GM18907 (cell line): ENCODE data around the gene CDH13.

Experiments used
- ATAC-seq: cut with Tn5 transposase; IDR thresholded peaks from one replicate; pipeline ENCODE4 v1.9.1; 2021; ENCODE audit warnings: mild to moderate bottlenecking, moderate library complexity; ENCODE audit not compliant: unreplicated experiment

CDH13 gene

DNA sequence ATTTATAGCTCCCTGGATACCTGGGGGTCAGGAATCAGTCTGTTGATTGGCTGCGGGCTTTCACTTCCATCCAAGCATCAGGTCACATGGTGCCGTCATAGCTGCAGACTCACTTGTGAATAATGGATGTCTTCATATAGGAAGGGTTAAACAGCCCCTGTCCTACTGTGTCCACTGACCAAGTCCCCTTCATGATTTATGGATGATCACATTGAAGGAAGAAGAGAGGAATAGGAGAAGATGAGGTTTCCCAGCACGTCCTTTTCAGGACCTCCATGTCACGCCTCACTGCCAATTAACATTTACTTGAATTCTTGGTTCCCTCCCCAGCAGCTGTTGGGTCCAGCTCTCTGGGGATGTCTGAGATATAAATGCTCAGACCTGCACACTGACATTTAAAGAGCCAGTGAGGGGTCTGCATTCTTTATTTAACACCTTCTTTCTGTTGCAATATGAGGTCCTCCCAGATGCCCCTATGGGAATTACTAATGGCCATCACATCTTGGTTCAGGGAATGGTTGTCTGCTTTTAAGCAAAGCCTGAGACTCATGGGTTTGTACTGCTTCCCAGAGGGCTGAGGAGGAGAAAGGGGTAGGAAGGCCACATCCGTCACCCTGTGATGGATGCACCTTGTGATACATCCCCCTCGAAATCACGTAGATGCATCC, 950.4 kb downstream of the CDH13 start:
- ATAC-seq, result no peak

DNA sequence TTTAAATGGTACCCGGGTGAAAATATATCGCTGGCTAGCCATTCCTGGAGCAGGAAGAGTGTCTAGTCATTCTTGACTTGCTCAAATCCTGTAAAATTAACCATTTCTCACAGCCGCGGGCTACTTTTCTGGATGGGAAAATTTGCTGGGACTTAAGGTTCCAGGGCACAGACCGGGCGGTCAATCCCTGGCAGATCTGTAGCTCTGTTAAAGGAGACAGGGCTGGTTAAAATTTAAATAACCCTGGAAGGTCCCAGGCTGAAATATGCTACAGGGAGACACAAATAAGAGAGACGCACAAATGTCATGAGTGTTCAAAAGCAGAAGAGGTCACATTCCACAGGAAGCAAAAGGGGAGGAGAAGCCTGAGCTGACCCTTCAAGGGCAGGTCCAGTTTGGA, 951.4 kb downstream of the CDH13 start:
- no peak for ATAC-seq

DNA sequence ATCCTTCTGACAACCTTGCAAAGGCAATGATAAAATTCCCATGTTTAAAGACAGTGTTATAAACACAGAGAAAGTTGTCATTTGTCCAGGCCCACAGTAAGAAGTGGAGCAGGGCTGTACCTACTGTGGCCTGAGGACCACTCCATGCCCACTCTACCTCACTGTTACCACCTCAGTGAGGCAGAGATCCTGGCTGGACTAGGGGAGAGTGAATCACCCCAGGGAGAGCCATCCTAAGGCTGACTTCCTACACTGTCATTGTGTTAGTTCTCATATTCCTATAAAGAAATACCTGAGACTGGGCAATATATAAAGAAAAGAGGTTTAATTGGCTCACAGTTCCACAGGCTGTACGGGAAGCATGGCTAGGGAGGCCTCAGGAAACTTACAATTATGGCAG, 952.3 kb downstream of the CDH13 start:
- no peak for ATAC-seq

DNA sequence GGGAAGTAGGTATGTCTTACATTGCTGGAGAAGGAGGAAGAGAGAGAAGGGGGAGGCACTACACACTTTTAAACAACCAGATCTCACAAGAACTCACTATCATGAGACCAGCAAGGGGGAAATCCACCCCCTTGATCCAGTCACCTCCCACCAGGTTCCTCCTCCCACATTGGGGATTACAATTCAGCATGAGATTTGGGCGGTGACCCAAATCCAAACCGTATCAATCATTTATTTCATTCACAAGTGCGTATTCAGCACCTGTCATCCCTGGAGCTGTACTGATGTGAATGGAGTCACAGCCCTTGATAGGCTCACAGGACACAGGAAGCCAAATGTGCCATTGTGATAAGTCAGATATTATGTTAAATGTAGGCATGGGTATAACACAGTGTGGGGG, 952.7 kb downstream of the CDH13 start:
- ATAC-seq, result no peak

DNA sequence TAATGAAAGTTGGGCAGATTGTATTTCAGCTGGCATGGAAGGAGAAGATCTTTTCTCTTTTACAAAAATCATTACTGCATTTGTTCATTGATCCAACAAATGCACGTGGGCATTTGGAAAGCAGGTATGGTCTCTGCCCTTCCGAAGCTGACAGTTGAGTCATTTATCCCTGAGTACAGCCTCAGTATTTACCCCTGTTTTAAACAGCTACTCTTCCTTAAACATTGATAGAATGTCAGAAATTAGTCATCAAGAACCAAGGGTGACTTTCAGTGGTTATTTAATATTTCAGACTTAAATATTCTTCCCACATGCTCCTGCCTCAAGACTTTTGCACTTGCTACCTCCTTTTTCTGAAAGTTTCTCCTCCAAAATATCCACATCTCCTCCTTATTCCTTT, 954.3 kb downstream of the CDH13 start:
- ATAC-seq, result peak; percentile 93

DNA sequence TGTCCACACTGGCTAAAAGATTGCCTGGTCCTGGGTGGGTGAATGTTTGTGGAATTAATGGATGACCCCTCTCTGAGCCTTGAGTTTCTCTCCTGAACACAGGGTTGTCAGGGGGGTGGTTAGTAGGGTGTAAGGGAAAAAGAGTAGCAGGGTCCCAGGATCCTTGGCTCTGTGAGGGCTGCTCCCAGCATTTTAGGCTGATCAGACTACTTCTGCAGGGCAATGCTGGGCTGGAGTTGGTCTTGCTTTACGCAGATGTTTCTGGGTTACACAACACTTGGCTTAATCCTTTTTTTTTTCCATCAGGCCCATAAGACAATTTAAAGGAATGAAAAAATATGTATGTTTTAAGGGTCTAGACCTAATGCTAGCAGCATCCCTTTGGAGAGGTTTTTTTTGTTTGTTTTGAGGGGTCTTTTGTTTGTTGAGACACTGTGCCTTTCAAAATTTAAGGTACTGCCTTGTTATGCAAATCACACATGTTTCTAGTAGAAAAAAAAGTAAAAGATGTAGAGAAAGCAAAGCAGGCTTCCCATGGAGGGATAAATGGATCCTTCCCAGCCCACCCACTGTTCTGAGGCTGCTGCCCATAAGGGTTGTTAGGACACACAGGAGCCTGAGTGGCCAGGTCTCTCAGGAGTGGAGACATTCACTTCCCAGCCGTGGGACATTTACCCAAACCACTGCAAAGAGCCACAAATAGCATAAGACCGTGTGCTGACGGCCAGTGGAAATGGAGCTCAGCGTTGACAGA, 955.4 kb downstream of the CDH13 start:
- ATAC-seq, result no peak

DNA sequence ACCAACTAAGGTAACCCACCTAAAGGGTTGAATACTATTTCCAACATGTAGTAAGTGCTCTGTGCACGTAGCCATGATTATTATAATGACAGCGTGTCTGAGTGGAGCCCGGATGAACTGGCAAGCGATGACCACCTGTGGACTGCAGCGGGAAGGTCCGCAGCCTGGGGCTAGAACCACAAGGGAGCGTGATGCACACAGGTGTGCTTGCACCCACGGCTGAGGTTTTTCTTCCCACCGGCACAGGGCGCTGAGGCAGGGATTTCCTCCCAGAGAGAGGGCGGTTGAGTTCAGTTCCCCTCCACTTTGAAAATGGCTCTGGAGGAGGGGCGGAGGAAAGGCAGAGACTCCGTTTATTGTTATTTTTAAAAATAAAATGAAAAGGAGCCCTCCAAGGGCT, 959.3 kb downstream of the CDH13 start:
- ATAC-seq, result no peak

DNA sequence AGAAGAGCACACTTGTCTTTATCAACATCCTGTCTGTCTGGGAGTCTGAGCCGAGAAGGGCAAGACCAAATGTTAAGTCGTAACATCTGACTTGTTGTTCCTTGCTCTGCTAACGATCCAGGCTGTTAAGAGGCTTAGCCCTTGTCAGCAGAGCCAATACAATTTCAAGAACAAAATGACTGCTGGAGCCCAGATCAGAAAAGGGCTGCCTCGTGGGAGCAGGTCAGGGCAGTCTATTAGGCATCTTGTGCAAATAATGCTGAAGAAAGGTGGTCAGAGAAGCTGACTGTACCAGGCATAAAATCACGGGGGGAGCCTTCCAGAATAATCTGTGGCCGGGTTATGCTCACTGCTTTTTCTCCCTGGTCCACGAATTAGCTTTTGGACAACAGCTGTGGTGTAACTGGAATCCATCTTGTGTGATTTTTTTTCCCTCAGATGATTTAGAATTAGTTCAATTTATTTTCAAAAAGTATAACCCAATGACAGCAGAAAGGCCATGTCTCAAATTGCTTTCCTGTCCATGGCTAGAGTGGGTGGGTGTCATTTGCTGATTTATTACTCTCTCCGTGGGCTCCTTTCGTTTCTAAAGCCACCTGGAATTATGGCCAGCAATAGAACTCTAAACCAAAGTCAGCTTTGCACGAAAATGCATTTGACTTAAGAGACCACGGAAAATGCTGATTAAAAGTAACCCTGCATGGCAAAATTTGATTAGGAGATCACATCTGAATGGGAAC, 959.9 kb downstream of the CDH13 start:
- ATAC-seq, result no peak

DNA sequence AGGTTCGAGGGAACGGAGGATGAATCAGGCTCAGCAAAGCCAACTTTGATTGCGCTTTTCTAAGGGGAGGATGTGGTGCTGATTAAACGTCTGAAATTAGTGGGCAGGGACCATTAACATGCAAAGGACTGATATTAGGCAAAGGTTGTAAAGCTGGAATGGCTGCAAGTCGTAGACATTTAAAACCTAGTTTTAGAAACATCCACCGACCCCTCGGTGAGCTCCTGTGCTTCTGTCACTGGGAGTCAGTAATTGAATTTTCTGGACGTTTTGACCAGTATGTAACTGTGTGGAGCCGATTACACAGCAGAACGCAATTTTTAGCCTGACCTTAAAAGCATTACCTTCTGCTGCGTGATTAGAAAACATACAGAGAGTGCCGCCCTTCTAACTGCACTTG, 960.4 kb downstream of the CDH13 start:
- no peak for ATAC-seq

DNA sequence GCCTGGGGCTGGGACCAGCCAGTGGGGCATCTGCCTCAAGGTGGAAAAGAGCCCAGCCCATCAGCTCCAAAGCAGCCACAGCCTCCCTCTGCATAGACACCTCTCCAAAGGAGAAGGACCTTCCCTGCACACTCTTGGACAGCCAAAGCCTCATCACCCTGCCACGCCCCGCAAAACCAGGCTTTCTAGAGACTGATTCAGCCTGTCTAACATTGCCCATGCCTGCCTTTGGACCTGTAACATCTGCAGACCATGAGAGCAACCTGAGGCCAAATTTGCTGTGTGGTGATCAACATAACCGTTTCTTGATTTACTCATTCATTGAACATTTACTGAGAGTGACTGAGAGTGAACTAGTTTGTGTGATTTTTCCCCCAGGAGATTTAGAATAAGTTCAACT, 961.3 kb downstream of the CDH13 start:
- peak; percentile 59 for ATAC-seq

DNA sequence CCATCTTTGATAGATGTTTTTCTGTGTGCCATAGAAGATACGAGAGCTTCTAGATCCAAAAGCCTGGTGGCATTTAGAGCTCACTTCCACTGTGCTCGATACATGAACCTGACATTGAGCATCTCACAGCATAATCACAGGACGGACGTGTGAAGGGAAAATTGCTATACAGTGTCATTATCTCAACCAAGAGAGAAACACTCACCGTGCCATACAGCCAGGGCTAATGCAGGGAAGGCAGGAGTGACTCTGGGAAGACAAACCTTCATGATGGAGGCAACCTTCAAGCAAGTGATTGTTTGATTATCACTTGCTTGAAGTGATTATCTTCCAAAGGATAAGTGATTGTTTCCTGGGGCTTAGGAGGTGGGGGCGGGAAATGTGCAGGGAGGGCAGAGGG, 962.8 kb downstream of the CDH13 start:
- no peak for ATAC-seq

DNA sequence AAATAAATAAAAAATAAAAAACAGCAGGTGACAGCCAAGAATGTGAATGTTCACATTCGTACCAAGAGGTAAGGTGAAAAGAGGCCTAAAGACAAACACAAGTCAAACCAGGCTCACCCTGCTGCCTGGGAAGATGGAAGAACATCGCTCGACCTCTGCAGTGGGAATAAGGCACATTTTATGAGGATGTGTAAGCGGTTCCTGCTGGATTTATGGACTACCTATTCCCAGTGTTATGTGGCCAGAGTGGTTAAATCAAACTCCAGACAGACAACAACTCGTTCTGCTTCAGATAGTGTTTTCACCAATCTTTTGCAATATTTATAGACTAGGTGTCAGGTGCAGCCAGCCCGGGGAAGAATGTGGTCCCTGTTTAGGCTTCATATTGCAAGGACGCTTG, 966.0 kb downstream of the CDH13 start:
- no peak for ATAC-seq

DNA sequence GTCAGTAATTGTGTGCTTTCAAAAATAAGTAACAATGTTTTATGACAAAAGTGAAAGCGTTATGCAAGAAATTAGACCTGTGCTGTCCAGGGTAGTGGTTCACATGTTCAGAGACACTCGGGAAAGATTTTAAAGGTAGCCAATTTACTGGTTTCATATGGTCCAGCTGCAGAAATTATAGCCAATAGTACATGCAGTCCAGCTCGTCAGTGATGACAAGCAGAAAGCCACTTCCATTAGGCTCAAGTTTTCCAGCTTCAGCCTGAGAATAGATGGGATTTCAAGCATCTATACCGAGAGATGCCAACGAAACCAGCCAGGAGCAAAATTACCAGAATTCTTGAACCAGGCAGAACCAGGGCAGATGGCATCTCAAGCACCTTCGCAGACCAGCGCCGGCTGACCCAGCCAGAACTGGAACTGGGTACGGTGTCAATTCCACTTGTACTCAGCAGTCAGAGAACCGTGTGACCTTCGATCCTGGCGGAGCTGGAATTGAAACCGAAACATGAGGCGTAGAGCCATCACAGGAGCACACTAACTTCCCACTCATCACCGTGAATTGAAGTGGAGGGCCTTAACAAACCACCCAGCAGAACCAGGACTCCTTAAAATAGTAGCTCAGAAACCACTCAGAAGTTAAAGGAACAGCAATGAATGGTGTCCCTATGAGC, 973.2 kb downstream of the CDH13 start:
- no peak for ATAC-seq

DNA sequence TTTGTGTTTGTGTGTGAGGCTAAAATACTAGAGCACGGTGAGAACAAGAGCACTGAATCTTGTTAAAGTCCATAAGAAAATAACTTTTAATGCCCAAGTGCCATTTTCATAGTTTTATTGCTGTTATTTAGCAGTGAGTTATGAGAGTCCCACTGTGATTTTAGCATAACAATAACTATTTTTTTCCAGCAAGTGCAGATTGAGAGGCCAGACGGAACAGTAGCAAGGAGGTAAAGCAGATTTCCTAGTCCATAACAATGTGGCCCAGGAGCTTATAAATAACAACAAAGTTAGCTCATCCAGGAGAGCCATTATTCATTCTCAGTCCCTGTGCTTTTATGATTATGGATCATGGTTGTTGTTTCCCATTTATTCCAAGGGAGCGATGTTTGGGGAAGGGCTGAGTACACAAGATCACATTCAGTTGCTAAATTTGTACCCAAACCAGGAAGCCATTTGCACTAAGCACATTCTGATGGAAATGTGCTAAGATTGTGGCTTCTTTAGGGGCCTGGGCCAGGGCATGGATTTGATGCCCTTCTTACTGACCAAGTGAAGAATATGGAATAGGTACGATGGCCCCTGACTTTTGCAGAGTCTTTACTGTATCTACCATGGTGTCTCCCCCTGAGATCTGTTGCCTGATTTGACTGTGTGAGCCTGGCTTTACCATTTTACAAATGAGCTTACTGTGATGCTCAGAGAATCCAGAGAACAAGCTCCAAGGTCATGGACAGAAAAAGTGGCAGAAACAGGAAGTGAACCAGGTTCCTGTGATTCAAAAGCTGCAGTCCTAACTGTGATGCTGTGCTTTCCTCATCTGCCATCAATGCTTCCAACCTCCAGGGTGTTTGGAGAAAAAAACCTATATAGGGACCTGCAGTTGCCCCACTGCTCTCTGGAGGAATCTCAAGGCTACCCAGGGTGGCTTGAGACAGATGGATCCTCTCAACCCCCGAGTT, 976.3 kb downstream of the CDH13 start:
- no peak for ATAC-seq

DNA sequence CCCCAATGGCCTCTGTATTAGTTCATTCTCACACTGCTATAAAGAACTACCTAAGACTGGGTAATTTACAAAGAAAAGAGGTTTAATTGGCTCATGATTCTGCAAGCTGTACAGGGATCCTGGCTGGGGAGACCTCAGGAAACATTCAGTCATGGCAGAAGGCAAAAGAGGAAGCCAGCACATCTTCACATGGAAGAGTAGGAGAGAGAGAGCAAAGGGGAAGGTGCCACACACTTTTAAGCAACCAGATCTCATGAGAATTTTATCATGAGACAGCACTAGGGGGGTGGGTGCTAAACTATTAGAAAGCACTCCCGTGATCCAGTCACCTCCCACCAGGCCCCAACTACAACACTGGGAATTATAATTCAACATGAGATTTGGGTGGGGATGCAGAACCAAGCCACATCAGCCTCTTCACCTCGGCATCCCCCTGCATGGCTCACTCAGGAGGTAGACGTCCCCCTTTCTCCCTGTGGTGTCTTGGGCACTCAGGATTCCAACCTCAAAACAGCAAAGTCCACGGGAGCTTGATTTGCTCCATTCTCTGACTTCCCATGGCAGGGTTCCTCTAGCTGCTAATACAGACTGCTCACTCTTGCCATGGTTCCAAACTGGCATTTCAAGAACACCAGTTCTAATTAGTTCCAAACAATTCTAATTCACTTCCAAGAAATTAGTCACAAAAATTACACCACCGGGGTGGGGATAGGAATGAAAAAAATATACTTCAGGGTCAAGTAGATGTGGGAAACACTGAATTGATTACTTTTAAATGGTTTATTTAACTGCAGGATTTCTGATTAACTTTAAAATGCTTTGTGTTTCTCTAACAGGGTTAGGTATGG, 977.2 kb downstream of the CDH13 start:
- no peak for ATAC-seq

DNA sequence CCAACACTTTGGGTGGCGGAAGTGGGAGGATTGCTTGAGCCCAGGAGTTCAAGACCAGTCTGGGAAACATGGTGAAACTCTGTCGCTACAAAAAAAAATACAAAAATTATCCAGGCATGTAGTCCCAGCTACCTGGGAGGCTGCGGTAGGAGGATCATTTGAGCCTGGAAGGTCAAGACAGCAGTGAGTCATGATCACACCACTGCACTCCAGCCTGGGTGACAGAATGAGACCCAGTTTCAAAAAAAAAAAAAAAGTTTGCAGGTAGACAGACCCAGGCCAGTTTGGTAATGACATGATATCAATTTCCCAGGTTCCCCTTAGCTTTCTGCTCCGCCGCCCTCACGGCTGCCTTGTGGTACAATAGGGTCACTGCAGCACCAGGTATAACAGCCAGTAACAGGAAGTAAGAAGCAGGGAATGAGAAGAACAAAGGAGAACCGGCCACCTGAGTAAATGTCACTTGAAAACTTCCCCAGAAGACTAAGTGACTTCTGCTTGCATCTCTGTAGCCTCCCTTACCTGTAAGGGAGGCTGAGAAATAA, 979.8 kb downstream of the CDH13 start:
- no peak for ATAC-seq

DNA sequence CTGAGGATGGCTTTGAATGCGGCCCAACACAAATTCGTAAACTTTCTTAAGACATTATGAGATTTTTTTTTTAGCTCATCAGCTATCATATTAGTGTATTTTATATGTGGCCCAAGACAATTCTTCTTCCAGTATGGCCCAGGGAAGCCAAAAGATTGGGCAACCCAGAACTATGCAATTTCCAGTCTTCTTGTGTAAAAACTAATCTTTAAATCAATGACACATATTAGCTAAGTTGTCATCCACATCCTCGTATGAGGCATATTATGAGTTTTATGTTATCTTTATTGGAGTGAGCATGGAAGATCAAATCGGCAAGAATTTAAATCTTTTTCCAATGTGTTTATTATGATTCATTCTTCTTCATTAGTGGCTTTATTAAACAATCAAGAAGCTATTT, 982.4 kb downstream of the CDH13 start:
- no peak for ATAC-seq

DNA sequence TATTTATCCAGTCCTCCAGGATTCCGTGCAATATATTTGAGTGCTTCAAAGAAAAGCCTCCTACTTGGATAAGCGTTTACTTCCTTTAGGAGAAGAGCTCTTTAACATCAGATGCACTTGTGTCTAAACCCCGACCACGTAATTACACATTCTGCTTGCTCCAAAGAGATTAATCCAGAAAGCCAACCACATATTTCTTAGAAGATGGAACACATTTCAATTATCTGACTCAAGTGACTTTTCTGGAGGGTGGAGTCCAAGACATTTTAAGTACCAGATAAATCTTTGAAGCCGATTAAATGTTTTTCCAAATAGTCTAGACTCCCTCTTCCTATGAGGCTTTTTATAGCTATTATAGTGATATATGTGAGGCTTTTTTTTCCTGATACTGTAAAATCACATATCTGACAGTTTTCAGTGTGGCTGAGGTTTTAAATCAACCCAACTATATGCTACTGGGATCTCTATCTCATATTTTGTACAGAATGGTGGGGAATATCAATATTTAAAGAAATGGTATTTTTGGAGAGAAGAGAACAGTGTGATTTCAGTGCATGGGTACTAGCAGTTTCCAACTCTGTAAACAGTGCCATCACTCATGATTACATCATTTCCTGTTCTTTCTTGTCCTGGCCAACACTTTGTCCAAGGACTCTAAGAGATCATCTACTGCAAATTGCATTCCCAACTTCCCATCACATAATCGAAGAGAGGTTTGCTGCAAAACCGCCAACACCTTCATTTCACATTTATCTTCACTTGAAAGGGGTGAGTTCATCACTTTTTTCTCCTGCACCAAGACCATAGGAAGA, 988.6 kb downstream of the CDH13 start:
- ATAC-seq, result no peak
